ENCODE data around the gene FAM149A. TPM values are rescaled to one million over a fixed set of nuclear protein-coding genes. Genes with fewer than 3 reads are reported as not detected.

FAM149A gene
- total and polyA plus RNA-seq, 2 experiments from 2014 or later, result 10.8 to 13.3 TPM

- DNase-seq (ENCODE audit: low spot score) (no peak), ATAC-seq (no peak)
- H3K9me3 Mint-ChIP-seq, result no peaks in the 10 kb centered on the region
- no peak overlapping the region for H3K27ac ChIP-seq (ENCODE audit: low read depth)
- peaks cover 27% of the 10 kb centered on the region for H3K4me1 Mint-ChIP-seq
- H3K9me2 ChIP-seq (ENCODE audit: insufficient read depth), result no peaks in the 10 kb centered on the region
- no peak overlapping the region for H2AFZ ChIP-seq
- H4K20me1 ChIP-seq (replicated peaks; ENCODE audit: insufficient read depth), result no peaks in the 10 kb centered on the region
- no peak overlapping the region for H3K4me3 Mint-ChIP-seq
- H3F3A ChIP-seq (replicated peaks; ENCODE audit: low read depth), result no peaks in the 10 kb centered on the region
- peaks cover 4% of the 10 kb centered on the region for H3K27me3 Mint-ChIP-seq (ENCODE audit: insufficient read depth, low read depth, poor library complexity)
- H3K27ac Mint-ChIP-seq, result no peak overlapping the region
- H3K36me3 ChIP-seq (ENCODE audit: insufficient read depth), result no peaks in the 10 kb centered on the region
- H3K4me2 ChIP-seq, result 0 out of 2 replicates have a peak overlapping the region, but pooled peaks have one; percentile 22
- H3K27me3 ChIP-seq (ENCODE audit: insufficient read depth), result no peaks in the 10 kb centered on the region
- H3K4me1 ChIP-seq (ENCODE audit: insufficient read depth), result peaks cover 16% of the 10 kb centered on the region
- no peaks in the 10 kb centered on the region for H3K36me3 Mint-ChIP-seq (ENCODE audit: low read depth)
- H3K79me2 ChIP-seq (replicated peaks; ENCODE audit: insufficient read depth), result no peaks in the 10 kb centered on the region
- no peak overlapping the region for H3K4me3 ChIP-seq
- TF ChIP-seq ZNF462 (CRISPR knock-in tag; IDR thresholded peaks at IDR 0.05) (no peak), EZH2phosphoT487 (IDR thresholded peaks at IDR 0.05; ENCODE audit: unreplicated experiment) (no peak), STAT1 (IDR thresholded peaks at IDR 0.05; ENCODE audit: unreplicated experiment) (no peak), EZH2 (IDR thresholded peaks at IDR 0.05; ENCODE audit: low read depth, unreplicated experiment) (no peak), CREB1 (CRISPR knock-in tag; IDR thresholded peaks at IDR 0.05; ENCODE audit: low read depth) (no peak)
Measured at GRCh38 chr4:186131935-186132334, 27.4 kb downstream of the FAM149A start.

GRCh38 chr4:186132577-186133242, 28.2 kb downstream of the FAM149A start:
- H3K4me1 ChIP-seq (ENCODE audit: insufficient read depth), result peaks cover 16% of the 10 kb centered on the region
- peaks cover 4% of the 10 kb centered on the region for H3K27me3 Mint-ChIP-seq (ENCODE audit: insufficient read depth, low read depth, poor library complexity)
- no peaks in the 10 kb centered on the region for H3K9me3 Mint-ChIP-seq
- peak overlapping the region; percentile 69 for H3K27ac Mint-ChIP-seq
- peak; percentile 83 for DNase-seq (ENCODE audit: low spot score)
- no peaks in the 10 kb centered on the region for H3K27me3 ChIP-seq (ENCODE audit: insufficient read depth)
- H4K20me1 ChIP-seq (replicated peaks; ENCODE audit: insufficient read depth), result no peaks in the 10 kb centered on the region
- H3K79me2 ChIP-seq (replicated peaks; ENCODE audit: insufficient read depth), result no peaks in the 10 kb centered on the region
- no peak overlapping the region for H3K4me3 Mint-ChIP-seq
- no peaks in the 10 kb centered on the region for H3K36me3 ChIP-seq (ENCODE audit: insufficient read depth)
- peak overlapping the region; percentile 21; the same call in 1 of the 2 replicates for H2AFZ ChIP-seq
- H3K36me3 Mint-ChIP-seq (ENCODE audit: low read depth), result no peaks in the 10 kb centered on the region
- TF ChIP-seq CTCF (conservative IDR thresholded peaks at IDR 0.05; ENCODE audit: low read depth in 2 of 2), result peak; percentile 60 to 74
- no peak for TF ChIP-seq EZH2 (IDR thresholded peaks at IDR 0.05; ENCODE audit: low read depth, unreplicated experiment)
- peaks cover 28% of the 10 kb centered on the region for H3K4me1 Mint-ChIP-seq
- no peaks in the 10 kb centered on the region for H3K9me2 ChIP-seq (ENCODE audit: insufficient read depth)
- H3F3A ChIP-seq (replicated peaks; ENCODE audit: low read depth), result no peaks in the 10 kb centered on the region
- H3K4me2 ChIP-seq, result no peak overlapping the region
- H3K4me3 ChIP-seq, result no peak overlapping the region
- H3K27ac ChIP-seq (ENCODE audit: low read depth), result no peak overlapping the region
- peak; percentile 100 for ATAC-seq
